IMR-90 (cell line): Measurements from ENCODE around the gene SHISAL2B. TPM values are rescaled to one million over a fixed set of nuclear protein-coding genes. Genes with fewer than 3 reads are reported as not detected.
A peak's percentile ranks its signal among the peaks of the same experiment; 100 is the strongest.

Experiments
- ATAC-seq: fragments of 200-7000 bp; cut with Tn5 transposase; 2 replicates; pipeline ENCODE4 v1.9.1; 2020; ENCODE audit warnings: low read depth, mild to moderate bottlenecking, moderate library complexity
- BruUV-seq: library from RNA; stranded (reverse); fragments of 400-500 nt; replicated peaks from 2 replicates; lab custom pipeline; 2021; lab: Mats Ljungman, UMichigan
- CTCF ChIA-PET: fragments of 300-600 bp; formaldehyde crosslinking; extraction: SDS; loops from one replicate; lab custom pipeline; 2021; ENCODE audit warnings: antibody characterized with exemption; lab: Yijun Ruan, JAX
- POLR2A ChIA-PET: fragments of 300-600 bp; sonication (Branson Sonifier 250); formaldehyde crosslinking; loops from one replicate; lab custom pipeline; 2022; ENCODE audit warnings: antibody characterized with exemption; ENCODE audit not compliant: unreplicated experiment; lab: Charles Lee
- DNase-seq: peaks from one replicate; pipeline ENCODE4 v3.0.0; 2013
- H2AFZ ChIP-seq: replicated peaks from 2 replicates; pipeline ENCODE3; 2013; ENCODE audit warnings: low read length, mild to moderate bottlenecking; ENCODE audit not compliant: poor library complexity
- H2AK5ac ChIP-seq: 2 replicates; pipeline ENCODE4 v1.6.1; 2013; ENCODE audit warnings: low read depth, low read length, inconsistent platforms
- H2AK9ac ChIP-seq: replicated peaks from 2 replicates; pipeline ENCODE3; 2013; ENCODE audit warnings: mild to moderate bottlenecking, low read depth, low read length, moderate library complexity; ENCODE audit not compliant: poor library complexity
- H2BK120ac ChIP-seq: 2 replicates; pipeline ENCODE4 v1.6.1; 2013; ENCODE audit warnings: low read depth, low read length, inconsistent platforms
- H2BK15ac ChIP-seq: 3 replicates; pipeline ENCODE4 v1.6.1; 2013; ENCODE audit warnings: low read depth, low read length, inconsistent platforms
- H2BK20ac ChIP-seq: 2 replicates; pipeline ENCODE4 v1.6.1; 2013; ENCODE audit warnings: low read depth, mild to moderate bottlenecking, inconsistent platforms, low read length, moderate library complexity
- H2BK5ac ChIP-seq: 2 replicates; pipeline ENCODE4 v1.6.1; 2013; ENCODE audit warnings: mild to moderate bottlenecking, low read depth, low read length, inconsistent platforms; ENCODE audit not compliant: poor library complexity, severe bottlenecking
- H3K14ac ChIP-seq: replicated peaks from 2 replicates; pipeline ENCODE4 v1.6.1; 2013; ENCODE audit warnings: low read depth, low read length, inconsistent platforms
- H3K18ac ChIP-seq: 2 replicates; pipeline ENCODE4 v1.6.1; 2013; ENCODE audit warnings: low read depth, low read length, control low read depth
- H3K23ac ChIP-seq: 2 replicates; pipeline ENCODE4 v1.6.1; 2013; ENCODE audit warnings: low read depth, low read length, inconsistent platforms
- H3K27ac ChIP-seq: 2 replicates; pipeline ENCODE4 v1.5.1; 2013; ENCODE audit warnings: mild to moderate bottlenecking, control low read depth, low read length; ENCODE audit not compliant: insufficient read depth
- H3K27me3 ChIP-seq: 2 replicates; pipeline ENCODE4 v1.6.1; 2013; ENCODE audit warnings: low read length; ENCODE audit not compliant: control insufficient read depth, insufficient read depth
- H3K36me3 ChIP-seq: 2 replicates; pipeline ENCODE4 v1.6.1; 2013; ENCODE audit warnings: low read length, mixed read lengths; ENCODE audit not compliant: control insufficient read depth, insufficient read depth
- H3K4ac ChIP-seq: 2 replicates; pipeline ENCODE4 v1.6.1; 2013; ENCODE audit warnings: low read depth, low read length, inconsistent platforms
- H3K4me1 ChIP-seq: 2 replicates; pipeline ENCODE4 v1.6.1; 2013; ENCODE audit warnings: low read length, mixed read lengths; ENCODE audit not compliant: control insufficient read depth, insufficient read depth
- H3K4me2 ChIP-seq: 2 replicates; pipeline ENCODE4 v1.6.1; 2013; ENCODE audit warnings: low read depth, mild to moderate bottlenecking, control low read depth, low read length, moderate library complexity
- H3K4me3 ChIP-seq: 2 replicates; pipeline ENCODE4 v1.5.1; 2013; ENCODE audit warnings: low read depth, mild to moderate bottlenecking, control low read depth, low read length, moderate library complexity; ENCODE audit not compliant: insufficient read depth
- H3K56ac ChIP-seq: 2 replicates; pipeline ENCODE4 v1.6.1; 2013; ENCODE audit warnings: low read length, inconsistent platforms; ENCODE audit not compliant: insufficient read depth; ENCODE audit errors: extremely low read depth
- H3K79me1 ChIP-seq, 2 experiments: 2 replicates each; pipeline ENCODE4 v1.6.1; 2013; ENCODE audit warnings: low read length in 2 of 2, inconsistent platforms in 1 of 2, low read depth in 1 of 2
- H3K9ac ChIP-seq: 2 replicates; pipeline ENCODE4 v1.6.1; 2013; ENCODE audit warnings: low read depth, low read length, control low read depth
- H3K9me1 ChIP-seq: 2 replicates; pipeline ENCODE4 v1.6.1; 2013; ENCODE audit warnings: low read length, inconsistent platforms; ENCODE audit not compliant: insufficient read depth
- H3K9me3 ChIP-seq: 2 replicates; pipeline ENCODE4 v1.6.1; 2013; ENCODE audit warnings: low read length; ENCODE audit not compliant: control insufficient read depth, insufficient read depth
- H4K20me1 ChIP-seq: 2 replicates; pipeline ENCODE4 v1.6.1; 2013; ENCODE audit warnings: low read length, inconsistent platforms; ENCODE audit not compliant: insufficient read depth
- H4K5ac ChIP-seq: 2 replicates; pipeline ENCODE4 v1.6.1; 2013; ENCODE audit warnings: mild to moderate bottlenecking, low read depth, low read length, control low read depth
- H4K8ac ChIP-seq, 2 experiments: 2 replicates each; pipeline ENCODE4 v1.6.1; 2013; ENCODE audit warnings: low read depth in 2 of 2, low read length in 2 of 2, control low read depth in 1 of 2, inconsistent platforms in 1 of 2
- H4K91ac ChIP-seq: 2 replicates; pipeline ENCODE4 v1.6.1; 2013; ENCODE audit warnings: low read depth, low read length, inconsistent platforms; ENCODE audit not compliant: insufficient read depth
- BHLHE40 ChIP-seq: fragments of 150-350 bp; IDR thresholded peaks from 2 replicates; pipeline ENCODE4 v1.6.1; 2016; ENCODE audit warnings: mild to moderate bottlenecking, low read depth, low read length
- ELK1 ChIP-seq: fragments of 150-350 bp; IDR thresholded peaks from 2 replicates; pipeline ENCODE4 v1.6.1; 2016; ENCODE audit warnings: low read depth, mild to moderate bottlenecking, low read length, moderate library complexity, borderline replicate concordance
- FOS ChIP-seq: fragments of 150-350 bp; IDR thresholded peaks from 2 replicates; pipeline ENCODE4 v1.6.1; 2016; ENCODE audit warnings: low read depth, low read length
- MAFK ChIP-seq: IDR thresholded peaks from 2 replicates; pipeline ENCODE4 v1.6.1; 2012; ENCODE audit warnings: low read depth, low read length, improper control_type of control experiment
- MAZ ChIP-seq: IDR thresholded peaks from 2 replicates; pipeline ENCODE4 v1.6.1; 2012; ENCODE audit warnings: low read depth, mild to moderate bottlenecking, low read length, improper control_type of control experiment, moderate library complexity, borderline replicate concordance
- MXI1 ChIP-seq: IDR thresholded peaks from 2 replicates; pipeline ENCODE4 v1.6.1; 2012; ENCODE audit warnings: low read depth, mild to moderate bottlenecking, low read length, moderate library complexity, borderline replicate concordance
- POLR2A ChIP-seq: IDR thresholded peaks from 2 replicates; pipeline ENCODE4 v1.6.1; 2012; ENCODE audit warnings: mild to moderate bottlenecking, low read depth, low read length
- RAD21 ChIP-seq: IDR thresholded peaks from 2 replicates; pipeline ENCODE4 v1.6.1; 2012; ENCODE audit warnings: low read length, improper control_type of control experiment
- RFX5 ChIP-seq: IDR thresholded peaks from 2 replicates; pipeline ENCODE4 v1.8.0; 2012; ENCODE audit warnings: low read depth, mild to moderate bottlenecking, low read length, moderate library complexity
- USF2 ChIP-seq: fragments of 150-350 bp; IDR thresholded peaks from 2 replicates; pipeline ENCODE4 v1.6.1; 2017; ENCODE audit warnings: mild to moderate bottlenecking, antibody characterized with exemption, low read length, low read depth
- WGBS, 2 experiments: methylation state at CpG; one replicate each; pipeline versions ENCODE4 v1.1.5 to v1.1.7; 2013; ENCODE audit warnings: missing lambda C conversion rate in 2 of 2; ENCODE audit not compliant: insufficient read length in 1 of 2; ENCODE audit errors: extremely low coverage in 2 of 2; 5-methylcytosine and 5-hydroxymethylcytosine counted together
- dilution Hi-C: fragments of 300-500 bp; cut with HindIII; formaldehyde crosslinking; loops from one replicate; pipeline ENCODE4 v1.14.3; 2018; ENCODE audit warnings: low sequenced_read_pairs; ENCODE audit not compliant: unreplicated experiment
- in situ Hi-C: fragments of 300-500 bp; cut with MboI; formaldehyde crosslinking; loops from 3 replicates; pipeline ENCODE4 v1.14.3; 2019; ENCODE audit warnings: low sequenced_read_pairs, inconsistent platforms, mixed read lengths
- intact Hi-C: fragments of 100-400 bp; cut with micrococcal nuclease; formaldehyde crosslinking; loops from 2 replicates; pipeline ENCODE4 v1.10.0; 2022
- polyA plus RNA-seq, 3 experiments: library from polyadenylated mRNA; depleted of rRNA; stranded (reverse); fragments of >200 nt; gene quantifications; 2 replicates each; pipeline ENCODE4 v1.2.3, GENCODE V29; 2012; ENCODE audit warnings: low replicate concordance in 1 of 3
- total RNA-seq: library from RNA; depleted of rRNA; stranded (reverse); fragments of >200 nt; gene quantifications from 2 replicates; pipeline ENCODE4 v1.2.3, GENCODE V29; 2012

Gene SHISAL2B
- total and polyA plus RNA-seq, 2 of the 4 experiments (the other 2 are of a cell fraction) = not detected

DNA sequence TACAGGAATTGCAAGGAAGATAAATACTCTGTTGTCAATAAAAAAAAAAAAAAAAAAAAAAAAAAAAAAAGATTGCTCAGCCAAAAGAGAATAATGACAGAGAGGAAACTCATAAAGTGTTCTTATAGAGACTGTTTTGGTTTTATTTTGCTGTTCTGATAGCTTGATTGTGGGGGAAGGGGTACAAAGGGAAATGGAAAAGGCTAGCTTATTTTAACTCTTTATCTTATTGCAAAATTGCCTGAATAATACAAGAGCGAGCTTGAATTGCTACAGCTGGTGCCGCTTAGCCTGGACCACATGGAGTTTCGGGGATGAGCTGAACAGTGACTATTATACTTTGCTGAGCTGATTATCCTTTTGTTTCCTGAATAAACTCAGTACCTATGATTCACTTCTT, 31.0 kb upstream of the SHISAL2B start:
- Histone ChIP-seq H3K9ac (no peak overlapping the region), H2AK5ac (no peak overlapping the region), H3K4me3 (no peak overlapping the region), H3K18ac (no peak overlapping the region), H2BK120ac (no peak overlapping the region), H2BK5ac (no peak overlapping the region), H2BK20ac (no peak overlapping the region), H3K56ac (no peak overlapping the region), H3K27me3 (peaks cover 2% of the 10 kb centered on the region), H2AFZ (no peak overlapping the region), H3K4ac (no peak overlapping the region), H3K27ac (no peak overlapping the region), H3K4me2 (no peak overlapping the region), H3K79me1 (no peaks in the 10 kb centered on the region), H3K36me3 (no peaks in the 10 kb centered on the region), H2BK15ac (no peak overlapping the region), H4K8ac (no peak overlapping the region), H3K9me1 (no peaks in the 10 kb centered on the region), H3K23ac (no peak overlapping the region), H4K91ac (no peak overlapping the region), H4K20me1 (no peaks in the 10 kb centered on the region), H3K9me3 (no peaks in the 10 kb centered on the region), H4K5ac (no peak overlapping the region), H3K14ac (no peak overlapping the region), H2AK9ac (no peak overlapping the region), H3K4me1 (no peaks in the 10 kb centered on the region)
- no peak for TF ChIP-seq MAZ
- no peak for TF ChIP-seq BHLHE40
- no peak for TF ChIP-seq RFX5
- no peak for TF ChIP-seq MAFK
- TF ChIP-seq RAD21 = no peak
- TF ChIP-seq POLR2A = no peak
- TF ChIP-seq ELK1 = no peak
- TF ChIP-seq MXI1 = no peak
- TF ChIP-seq FOS = no peak
- no peak for TF ChIP-seq USF2
- WGBS, 2 experiments = no CpG with 5 or more reads among the region's 3 CpGs
- intact Hi-C loops (no loop called here), in situ Hi-C loops (no loop called here), dilution Hi-C loops (no loop called here)
- ATAC-seq (no peak), DNase-seq (peak; percentile 32)
- ChIA-PET POLR2A (no interaction called here), CTCF (interaction anchor here (0.7 to 0.8 kb wide), 2 partner anchors 15 to 560 kb away, joined by 3 read pairs; no protein-coding TSS in a partner anchor)
- no TSS peak for BruUV-seq
